Amygdala (tissue), 56 donors: ENCODE measurements around the gene SPRR4.

Experiments
- DNase-seq, 56 donors: peaks; one replicate each; lab custom pipeline; 2025; lab: John Stamatoyannopoulos, UW

SPRR4 gene

DNA sequence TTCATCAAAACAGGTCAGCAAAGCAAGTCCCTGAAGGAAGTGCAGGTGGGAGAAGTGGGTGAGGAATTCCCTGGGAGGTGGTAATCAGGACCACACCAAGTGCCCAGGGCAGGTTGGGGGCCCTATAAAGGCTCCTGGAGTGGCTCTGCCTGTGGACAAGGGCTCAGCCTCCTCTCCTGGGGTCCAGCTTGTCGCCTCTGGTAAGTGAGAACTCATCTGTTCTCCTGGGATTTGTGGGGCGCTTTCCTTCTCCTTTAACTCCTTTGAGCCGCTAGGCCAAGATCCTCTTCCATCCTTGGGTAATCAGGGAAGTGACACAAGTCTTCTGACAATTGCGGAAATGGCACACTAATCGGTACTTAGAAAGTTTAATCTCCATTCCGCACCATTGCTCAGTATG lies at the start of gene SPRR4:
Gene SPRR4 (plus strand): TSS at position 154 of the 400 bp plus-strand sequence. CDS start 1,243 bp downstream, outside the sequence.
- no peak for DNase-seq

DNA sequence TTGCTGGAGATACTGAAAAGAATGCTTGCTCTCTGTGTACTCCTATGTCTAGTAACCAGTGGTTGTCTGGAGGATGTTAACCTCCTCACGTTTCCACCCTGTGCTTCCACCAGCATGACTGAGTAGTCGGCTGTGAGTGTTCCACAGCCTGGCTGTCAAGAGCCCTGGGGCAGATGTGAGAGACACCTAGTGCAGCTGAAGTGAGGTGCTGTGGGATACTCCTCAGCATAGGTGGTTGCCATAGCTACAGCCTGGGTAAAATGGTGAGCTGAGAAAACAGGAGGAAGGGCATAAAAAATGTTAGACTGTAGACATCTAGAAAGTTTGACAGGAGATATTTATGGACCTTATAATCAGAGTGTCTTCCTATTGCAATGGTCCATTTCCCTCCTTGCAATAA lies 46.3 kb upstream of the SPRR4 start:
- DNase-seq = no peak

- DNase-seq = no peak
Observed at GRCh38 chr1:152926091-152926490, 44.4 kb upstream of the SPRR4 start.

- DNase-seq = no peak
Observed at GRCh38 chr1:152928671-152929070, 41.8 kb upstream of the SPRR4 start.

DNA sequence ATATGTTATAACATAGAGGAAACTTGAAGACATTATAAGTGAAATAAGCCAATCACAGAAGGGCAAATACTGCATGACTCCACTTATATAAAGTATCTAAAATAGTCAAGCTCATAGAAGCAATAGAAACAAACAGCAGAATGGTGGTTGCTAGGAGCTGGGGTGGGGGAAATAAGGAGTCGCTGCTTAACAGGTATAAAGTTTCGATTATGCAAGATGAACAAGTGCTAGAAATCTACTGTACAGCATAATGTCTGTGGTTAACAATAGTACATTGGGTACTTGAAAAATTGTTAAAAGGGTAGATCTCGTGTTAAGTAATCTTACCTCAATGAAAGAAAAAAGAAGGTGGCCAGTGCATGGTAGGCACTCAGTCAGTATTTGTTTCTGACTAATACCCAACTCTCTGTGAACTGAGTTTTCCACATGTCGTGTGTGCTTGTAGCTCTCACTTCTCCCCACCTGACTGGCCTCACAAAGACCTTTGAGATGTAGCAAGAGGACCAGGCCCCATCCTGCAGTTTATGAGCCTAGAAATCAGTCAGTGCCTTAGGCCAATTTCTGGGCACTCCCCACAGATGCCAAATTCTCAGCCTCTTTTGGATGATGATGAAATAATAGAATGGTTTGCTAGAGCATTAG lies 38.2 kb upstream of the SPRR4 start:
- DNase-seq = no peak

DNA sequence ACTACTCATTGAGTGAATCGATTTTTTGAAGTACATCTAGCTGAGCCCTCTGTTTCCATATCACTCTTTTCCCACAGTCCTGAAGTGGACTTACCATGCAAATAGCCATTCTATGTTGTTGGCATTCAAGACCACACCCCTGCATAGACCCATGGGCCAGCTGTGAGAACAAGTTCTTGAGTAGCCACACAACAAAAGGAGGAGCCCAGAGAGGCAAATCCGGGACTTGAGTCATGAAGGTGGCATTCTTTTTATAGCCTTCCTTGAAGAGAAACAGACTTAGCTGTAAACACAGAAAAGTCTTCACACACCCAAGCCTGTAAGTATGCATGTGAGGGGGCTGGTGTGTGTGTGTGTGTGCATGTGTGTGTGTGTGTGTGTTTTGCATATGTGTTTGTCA lies 37.3 kb upstream of the SPRR4 start:
- DNase-seq = no peak

- no peak for DNase-seq
Observed at GRCh38 chr1:152940614-152941013, 29.8 kb upstream of the SPRR4 start.

GRCh38 chr1:152941037-152941711 lies 29.3 kb upstream of the SPRR4 start:
- no peak for DNase-seq

- DNase-seq = no peak
Observed at GRCh38 chr1:152942161-152942560, 28.3 kb upstream of the SPRR4 start.

GRCh38 chr1:152946248-152946647 lies 24.2 kb upstream of the SPRR4 start:
- DNase-seq = no peak

GRCh38 chr1:152946651-152947256 lies 23.7 kb upstream of the SPRR4 start, which contains the start of gene SPRR5:
Gene SPRR5, plus strand, starts transcription at chr1:152947206. Its CDS starts 1,349 bp downstream, at chr1:152948555.
- no peak for DNase-seq

- DNase-seq = no peak
Observed at GRCh38 chr1:152951711-152952110, 18.7 kb upstream of the SPRR4 start.

DNA sequence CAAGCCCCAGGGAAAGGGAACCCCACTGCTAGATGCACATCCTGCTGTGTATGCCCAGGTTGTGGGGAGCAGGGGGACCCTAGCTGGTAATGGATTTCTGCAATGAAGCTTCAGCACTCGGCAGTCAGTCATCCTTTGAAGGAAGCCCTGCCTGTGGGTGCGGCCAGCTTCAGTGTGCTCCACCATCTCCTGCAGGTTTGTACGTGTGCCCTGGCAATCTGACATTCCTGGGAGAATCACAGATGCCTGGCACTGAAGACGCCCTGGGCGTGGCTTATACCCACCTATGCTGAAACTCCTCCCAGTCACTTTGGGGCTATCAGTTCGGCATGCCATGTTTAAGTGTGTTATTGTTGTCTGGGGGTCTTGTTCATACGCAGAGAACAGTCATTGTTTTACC lies 16.7 kb upstream of the SPRR4 start:
- no peak for DNase-seq

DNA sequence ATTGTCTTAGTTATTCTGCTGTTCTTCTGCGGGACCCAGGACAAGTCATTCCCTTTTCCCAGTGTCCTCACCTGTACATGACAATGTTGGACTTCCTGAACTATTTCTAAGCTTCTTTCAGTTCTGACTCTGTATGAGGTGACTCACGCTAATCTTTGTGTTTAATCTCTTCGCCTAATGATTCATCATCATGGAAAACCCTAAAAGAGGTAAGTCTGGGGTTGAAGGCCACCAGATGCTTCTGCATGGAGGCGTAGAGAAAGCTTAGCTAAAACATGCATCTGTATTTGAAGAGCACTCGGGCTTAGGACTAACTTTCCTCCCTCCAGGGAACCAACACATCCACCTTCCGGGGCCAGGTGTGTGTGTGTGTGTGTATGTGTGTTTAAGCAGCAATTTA lies 16.0 kb upstream of the SPRR4 start:
- no peak for DNase-seq

GRCh38 chr1:152957561-152957960 lies 12.9 kb upstream of the SPRR4 start:
- no peak for DNase-seq

DNA sequence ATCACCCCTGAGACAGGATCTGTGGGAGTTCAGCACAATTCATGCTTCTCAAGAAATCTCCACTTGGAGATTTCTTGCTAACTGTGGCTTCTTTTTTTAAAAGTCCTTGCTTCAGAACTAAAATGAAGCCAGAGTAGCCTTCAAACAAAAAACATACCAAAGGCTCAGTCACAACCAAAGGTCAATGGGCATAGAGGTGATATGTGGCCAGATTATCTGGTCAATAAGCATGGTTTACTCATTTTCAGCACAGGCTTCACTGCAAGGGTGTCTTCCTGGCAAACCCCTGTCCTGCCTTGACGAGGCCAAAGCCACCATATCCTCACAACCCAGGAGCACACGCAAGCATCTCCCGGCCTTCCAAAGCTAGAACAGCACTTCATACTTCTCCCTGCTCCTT lies 11.2 kb upstream of the SPRR4 start:
- no peak for DNase-seq

DNA sequence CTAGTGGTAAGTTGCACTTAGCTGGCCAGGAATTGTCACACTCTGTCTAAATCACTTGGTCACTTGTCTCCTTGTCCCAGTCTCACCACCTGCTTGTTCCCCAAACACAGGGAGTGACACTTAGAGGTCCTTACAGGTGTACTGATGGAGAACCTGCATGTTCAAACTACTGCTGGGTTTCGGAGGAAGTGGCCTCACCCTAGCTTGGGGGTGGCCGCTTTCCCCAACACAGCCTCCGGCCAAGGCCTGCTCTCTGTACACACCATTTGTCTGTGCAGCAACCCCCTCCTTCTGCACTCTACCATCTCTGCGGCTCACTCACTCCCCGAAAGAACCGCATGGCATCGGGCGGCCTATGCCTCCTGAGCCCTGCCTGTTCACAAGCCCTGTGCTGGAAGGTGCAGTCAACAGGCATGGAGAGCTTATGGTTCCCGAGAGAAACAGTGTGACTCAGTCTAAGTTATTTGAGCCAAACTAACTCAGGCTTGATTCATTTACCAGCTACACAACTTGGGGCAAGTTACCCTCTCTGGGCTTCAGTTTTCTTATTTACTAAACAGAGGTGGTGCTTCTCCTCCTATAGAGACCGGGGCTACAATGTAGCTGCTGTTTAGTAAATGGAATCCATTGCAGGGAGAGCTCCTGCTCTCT lies 10.5 kb upstream of the SPRR4 start:
- DNase-seq = no peak

- DNase-seq = no peak
Observed at GRCh38 chr1:152960452-152961044, 9.9 kb upstream of the SPRR4 start.

DNA sequence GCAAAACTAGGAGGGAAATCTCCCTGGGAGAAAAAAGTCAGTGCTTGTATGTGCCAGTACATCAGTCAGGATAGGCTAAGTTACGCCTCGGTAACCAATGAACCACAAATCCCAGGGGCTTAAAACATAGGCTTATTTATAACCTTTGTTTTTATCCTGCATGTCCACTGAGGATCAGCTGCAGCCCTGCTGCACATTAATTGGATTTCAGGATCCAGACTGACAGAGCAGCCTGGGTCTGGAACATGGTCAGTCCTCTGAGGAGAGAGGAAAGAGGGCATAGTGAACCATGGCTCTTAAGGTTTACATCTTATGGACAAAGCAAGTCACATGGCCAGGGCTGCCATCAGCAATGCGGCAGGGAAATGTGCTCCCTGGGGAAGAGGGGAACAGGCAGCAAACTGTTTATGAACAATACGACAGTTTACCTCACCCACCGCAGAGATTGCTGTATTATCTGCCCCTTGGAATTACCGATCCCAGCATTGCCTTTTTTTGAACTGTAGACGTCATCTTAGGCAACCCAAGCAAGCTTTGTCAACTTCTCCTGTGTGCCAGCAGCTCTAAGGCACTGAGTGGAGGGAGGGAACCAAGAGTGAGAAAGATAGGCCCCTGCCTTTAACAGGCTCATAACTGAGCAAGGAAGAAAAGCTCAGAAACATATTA lies 9.1 kb upstream of the SPRR4 start:
- no peak for DNase-seq

GRCh38 chr1:152962876-152963415 lies 7.5 kb upstream of the SPRR4 start:
- DNase-seq = no peak
